Prostate gland (tissue), 2 donors: Measurements from ENCODE around the gene RECQL5. TPM values are rescaled to one million over a fixed set of nuclear protein-coding genes. Genes with fewer than 3 reads are reported as not detected.

Experiments used
- DNase-seq: peaks from one replicate; pipeline ENCODE4 v3.0.0-alpha.2; 2019; ENCODE audit warnings: low spot score
- H3K27ac ChIP-seq, 2 donors: fragments of 200-600 bp; sonication (generic); 2 replicates each; pipeline ENCODE4 v1.5.1; 2017 to 2019
- H3K27me3 ChIP-seq: fragments of 200-600 bp; sonication (generic); replicated peaks from 2 replicates; pipeline ENCODE4 v1.5.1; 2019; ENCODE audit not compliant: insufficient read depth
- H3K36me3 ChIP-seq, 2 donors: fragments of 200-600 bp; sonication (generic); 1 replicate in 1 of 2; 2 replicates in 1 of 2; pipeline versions ENCODE4 v1.5.1 to v1.8.1; 2017 to 2019
- H3K4me1 ChIP-seq: fragments of 200-600 bp; sonication (generic); replicated peaks from 2 replicates; pipeline ENCODE4 v1.5.1; 2019
- H3K4me3 ChIP-seq, 2 donors: fragments of 200-600 bp; sonication (generic); 2 replicates each; pipeline ENCODE4 v1.5.1; 2017 to 2019
- H3K9me3 ChIP-seq: fragments of 200-600 bp; sonication (generic); 2 replicates; pipeline ENCODE4 v1.5.1; 2017
- CTCF ChIP-seq, 4 experiments: fragments of 200-600 bp in 2 of 4; fragments of 450-650 bp in 2 of 4; sonication (generic) in 2 of 4; IDR thresholded peaks; 1 replicate in 3 of 4; 2 replicates in 1 of 4; pipeline ENCODE4 v1.5.1; 2016 to 2019; ENCODE audit warnings: antibody characterized with exemption in 4 of 4, mild to moderate bottlenecking in 2 of 4, moderate library complexity in 2 of 4
- POLR2A ChIP-seq: fragments of 450-650 bp; IDR thresholded peaks from one replicate; pipeline ENCODE4 v1.6.1; 2016; ENCODE audit warnings: antibody characterized with exemption, mild to moderate bottlenecking
- POLR2AphosphoS5 ChIP-seq: sonication (generic); formaldehyde crosslinking; IDR thresholded peaks from one replicate; pipeline ENCODE4 v1.6.1; 2017; ENCODE audit warnings: antibody characterized with exemption
- whole genome bisulfite sequencing: methylation state at CpG from one replicate; pipeline ENCODE4 v1.1.5; 2018; 5-methylcytosine and 5-hydroxymethylcytosine counted together
- intact Hi-C: fragments of 100-400 bp; cut with DNase I; formaldehyde crosslinking; loops from one replicate; pipeline ENCODE4 v1.14.2; 2022
- total RNA-seq, 2 donors: library from RNA; depleted of rRNA; stranded (reverse); fragments of >200 nt; gene quantifications; one replicate each; pipeline ENCODE4 v1.1.0, GENCODE V29; 2016

Gene RECQL5
- total RNA-seq, 2 donors from 2014 or later: 33.6 to 132 TPM

- H3K27ac ChIP-seq: no peak overlapping the region
- peaks cover 30% of the 10 kb centered on the region for H3K4me1 ChIP-seq
- H3K36me3 ChIP-seq: no peaks in the 10 kb centered on the region
- no peaks in the 10 kb centered on the region for H3K9me3 ChIP-seq
- intact Hi-C loops: no loop called here
- TF ChIP-seq POLR2AphosphoS5: no peak
- TF ChIP-seq POLR2A: no peak
- TF ChIP-seq CTCF (IDR thresholded peaks at IDR 0.05): no peak
- WGBS: 98% methylated on average over 4 of the region's 7 CpGs
- H3K27me3 ChIP-seq: no peaks in the 10 kb centered on the region
- no peak for DNase-seq
- H3K4me3 ChIP-seq: no peak overlapping the region
These were observed 29.4 kb downstream of the RECQL5 start for GRCh38 chr17:75637551-75637950.

- H3K36me3 ChIP-seq: no peaks in the 10 kb centered on the region
- DNase-seq: no peak
- TF ChIP-seq POLR2AphosphoS5 (no peak), POLR2A (no peak), CTCF (IDR thresholded peaks at IDR 0.05) (no peak)
- H3K27me3 ChIP-seq: no peaks in the 10 kb centered on the region
- no peak overlapping the region for H3K27ac ChIP-seq
- peaks cover 25% of the 10 kb centered on the region for H3K4me1 ChIP-seq
- intact Hi-C loops: no loop called here
- H3K4me3 ChIP-seq: no peak overlapping the region
- 74% methylated on average over 13 of the region's 13 CpGs for WGBS
- H3K9me3 ChIP-seq: no peaks in the 10 kb centered on the region
These were observed 29.8 kb downstream of the RECQL5 start for GRCh38 chr17:75637143-75637538.

- Histone ChIP-seq H3K27ac (no peak overlapping the region), H3K4me1 (peaks cover 22% of the 10 kb centered on the region), H3K9me3 (no peaks in the 10 kb centered on the region), H3K27me3 (no peaks in the 10 kb centered on the region), H3K4me3 (no peak overlapping the region), H3K36me3 (no peaks in the 10 kb centered on the region)
- WGBS: 90% methylated on average over 19 of the region's 19 CpGs
- TF ChIP-seq POLR2A (no peak), CTCF (IDR thresholded peaks at IDR 0.05) (no peak), POLR2AphosphoS5 (no peak)
- intact Hi-C loops: no loop called here
- no peak for DNase-seq
These were observed 30.4 kb downstream of the RECQL5 start for GRCh38 chr17:75636381-75637142.

- no peaks in the 10 kb centered on the region for H3K9me3 ChIP-seq
- intact Hi-C loops: no loop called here
- 81% methylated on average over 16 of the region's 16 CpGs for WGBS
- no peak overlapping the region for H3K4me3 ChIP-seq
- no peak overlapping the region for H3K27ac ChIP-seq
- H3K36me3 ChIP-seq: no peaks in the 10 kb centered on the region
- H3K4me1 ChIP-seq: peaks cover 22% of the 10 kb centered on the region
- DNase-seq: no peak
- no peaks in the 10 kb centered on the region for H3K27me3 ChIP-seq
- TF ChIP-seq CTCF (IDR thresholded peaks at IDR 0.05): no peak
- no peak for TF ChIP-seq POLR2A
- no peak for TF ChIP-seq POLR2AphosphoS5
These were observed 31.2 kb downstream of the RECQL5 start for GRCh38 chr17:75635610-75636202.
